Measurements from ENCODE around the gene SYNC. TPM values are rescaled to one million over a fixed set of nuclear protein-coding genes. Genes with fewer than 3 reads are reported as not detected.

SYNC gene
- polyA plus RNA-seq (2013, experiment 1 of 2), result 1.0 TPM
- 0.96 TPM for polyA plus RNA-seq (2013, experiment 2 of 2)

GRCh38 chr1:32702599-32703478, at the start of gene SYNC:
TSS of gene SYNC (minus strand) at chr1:32702770. CDS start at chr1:32702660, 110 bp downstream.
- WGBS, 2 experiments (ENCODE audit: insufficient coverage in 2 of 2), result 3% methylated on average over 38 to 40 of the region's 70 CpGs
- no peak within 1 kb of the TSS for H3K27ac ChIP-seq (ENCODE audit: low read depth, low read length, severe bottlenecking)
- no peaks in the 10 kb centered on the region for H3K36me3 ChIP-seq (ENCODE audit: control insufficient read depth, insufficient read depth, low read length)
- peaks cover 19% of the 10 kb centered on the region for H3K4me1 ChIP-seq (ENCODE audit: control insufficient read depth, insufficient read depth, low read length, poor library complexity, severe bottlenecking)
- peak within 1 kb of the TSS; percentile 47 for H3K4me3 ChIP-seq (ENCODE audit: extremely low read depth, insufficient read depth, low read length, poor library complexity, severe bottlenecking)
- H3K9me3 ChIP-seq (ENCODE audit: control insufficient read depth, low read length), result no peaks in the 10 kb centered on the region

GRCh38 chr1:32749771-32750170, 47.2 kb upstream of the SYNC start:
- Histone ChIP-seq H3K9me3 (ENCODE audit: control insufficient read depth, low read length) (no peaks in the 10 kb centered on the region), H3K27ac (ENCODE audit: low read depth, low read length, severe bottlenecking) (no peak overlapping the region)
- 80 to 90% methylated on average over 2 of the region's 3 CpGs for WGBS, 2 experiments (ENCODE audit: insufficient coverage in 2 of 2)

GRCh38 chr1:32749332-32749731, 46.8 kb upstream of the SYNC start:
- WGBS, 2 experiments (ENCODE audit: insufficient coverage in 2 of 2), result 95 to 96% methylated on average over 2 to 3 of the region's 4 CpGs
- H3K27ac ChIP-seq (ENCODE audit: low read depth, low read length, severe bottlenecking), result no peak overlapping the region
- no peaks in the 10 kb centered on the region for H3K4me1 ChIP-seq (ENCODE audit: control insufficient read depth, insufficient read depth, low read length, poor library complexity, severe bottlenecking)
- H3K9me3 ChIP-seq (ENCODE audit: control insufficient read depth, low read length), result no peaks in the 10 kb centered on the region
- no peak overlapping the region for H3K4me3 ChIP-seq (ENCODE audit: extremely low read depth, insufficient read depth, low read length, poor library complexity, severe bottlenecking)
- no peaks in the 10 kb centered on the region for H3K36me3 ChIP-seq (ENCODE audit: control insufficient read depth, insufficient read depth, low read length)

More at GRCh38 chr1:32749771-32750170, 47.2 kb upstream of the SYNC start:
- Histone ChIP-seq H3K4me1 (ENCODE audit: control insufficient read depth, insufficient read depth, low read length, poor library complexity, severe bottlenecking) (no peaks in the 10 kb centered on the region), H3K4me3 (ENCODE audit: extremely low read depth, insufficient read depth, low read length, poor library complexity, severe bottlenecking) (no peak overlapping the region), H3K36me3 (ENCODE audit: control insufficient read depth, insufficient read depth, low read length) (no peaks in the 10 kb centered on the region)

GRCh38 chr1:32748926-32749325, 46.4 kb upstream of the SYNC start:
- 88 to 91% methylated on average over 7 of the region's 8 CpGs for WGBS, 2 experiments (ENCODE audit: insufficient coverage in 2 of 2)
- H3K4me1 ChIP-seq (ENCODE audit: control insufficient read depth, insufficient read depth, low read length, poor library complexity, severe bottlenecking), result no peaks in the 10 kb centered on the region
- H3K9me3 ChIP-seq (ENCODE audit: control insufficient read depth, low read length), result no peaks in the 10 kb centered on the region

GRCh38 chr1:32748348-32748747, 45.8 kb upstream of the SYNC start:
- WGBS, 2 experiments (ENCODE audit: insufficient coverage in 2 of 2), result 91 to 97% methylated on average over 4 of the region's 4 CpGs
- Histone ChIP-seq H3K4me3 (ENCODE audit: extremely low read depth, insufficient read depth, low read length, poor library complexity, severe bottlenecking) (no peak overlapping the region), H3K27ac (ENCODE audit: low read depth, low read length, severe bottlenecking) (no peak overlapping the region), H3K4me1 (ENCODE audit: control insufficient read depth, insufficient read depth, low read length, poor library complexity, severe bottlenecking) (peaks cover 4% of the 10 kb centered on the region), H3K36me3 (ENCODE audit: control insufficient read depth, insufficient read depth, low read length) (no peaks in the 10 kb centered on the region), H3K9me3 (ENCODE audit: control insufficient read depth, low read length) (no peaks in the 10 kb centered on the region)

More at GRCh38 chr1:32748926-32749325, 46.4 kb upstream of the SYNC start:
- Histone ChIP-seq H3K36me3 (ENCODE audit: control insufficient read depth, insufficient read depth, low read length) (no peaks in the 10 kb centered on the region), H3K4me3 (ENCODE audit: extremely low read depth, insufficient read depth, low read length, poor library complexity, severe bottlenecking) (no peak overlapping the region), H3K27ac (ENCODE audit: low read depth, low read length, severe bottlenecking) (no peak overlapping the region)

- no peaks in the 10 kb centered on the region for H3K9me3 ChIP-seq (ENCODE audit: control insufficient read depth, low read length)
- no peak overlapping the region for H3K4me3 ChIP-seq (ENCODE audit: extremely low read depth, insufficient read depth, low read length, poor library complexity, severe bottlenecking)
- whole genome bisulfite sequencing, 2 experiments (ENCODE audit: insufficient coverage in 2 of 2), result 80 to 94% methylated on average over 1 to 6 of the region's 9 CpGs
- no peaks in the 10 kb centered on the region for H3K36me3 ChIP-seq (ENCODE audit: control insufficient read depth, insufficient read depth, low read length)
- no peak overlapping the region for H3K27ac ChIP-seq (ENCODE audit: low read depth, low read length, severe bottlenecking)
- peaks cover 4% of the 10 kb centered on the region for H3K4me1 ChIP-seq (ENCODE audit: control insufficient read depth, insufficient read depth, low read length, poor library complexity, severe bottlenecking)
These were observed 43.6 kb upstream of the SYNC start for GRCh38 chr1:32746130-32746529.

GRCh38 chr1:32744071-32744425, 41.5 kb upstream of the SYNC start:
- Histone ChIP-seq H3K9me3 (ENCODE audit: control insufficient read depth, low read length) (no peaks in the 10 kb centered on the region), H3K27ac (ENCODE audit: low read depth, low read length, severe bottlenecking) (peak overlapping the region; percentile 23), H3K36me3 (ENCODE audit: control insufficient read depth, insufficient read depth, low read length) (no peaks in the 10 kb centered on the region), H3K4me1 (ENCODE audit: control insufficient read depth, insufficient read depth, low read length, poor library complexity, severe bottlenecking) (peaks cover 4% of the 10 kb centered on the region), H3K4me3 (ENCODE audit: extremely low read depth, insufficient read depth, low read length, poor library complexity, severe bottlenecking) (no peak overlapping the region)

- H3K36me3 ChIP-seq (ENCODE audit: control insufficient read depth, insufficient read depth, low read length), result no peaks in the 10 kb centered on the region
- peak overlapping the region; percentile 1 for H3K4me3 ChIP-seq (ENCODE audit: extremely low read depth, insufficient read depth, low read length, poor library complexity, severe bottlenecking)
- H3K4me1 ChIP-seq (ENCODE audit: control insufficient read depth, insufficient read depth, low read length, poor library complexity, severe bottlenecking), result peaks cover 4% of the 10 kb centered on the region
- WGBS, 2 experiments (ENCODE audit: insufficient coverage in 2 of 2), result 73 to 90% methylated on average over 4 of the region's 6 CpGs
- H3K9me3 ChIP-seq (ENCODE audit: control insufficient read depth, low read length), result no peaks in the 10 kb centered on the region
- H3K27ac ChIP-seq (ENCODE audit: low read depth, low read length, severe bottlenecking), result peak overlapping the region; percentile 23
These were observed 41.0 kb upstream of the SYNC start for GRCh38 chr1:32743380-32744070.

GRCh38 chr1:32742956-32743355, 40.4 kb upstream of the SYNC start:
- peak overlapping the region; percentile 51 for H3K4me3 ChIP-seq (ENCODE audit: extremely low read depth, insufficient read depth, low read length, poor library complexity, severe bottlenecking)
- no peaks in the 10 kb centered on the region for H3K36me3 ChIP-seq (ENCODE audit: control insufficient read depth, insufficient read depth, low read length)
- WGBS, 2 experiments (ENCODE audit: insufficient coverage in 2 of 2), result 72 to 80% methylated on average over 1 to 3 of the region's 4 CpGs
- no peak overlapping the region for H3K27ac ChIP-seq (ENCODE audit: low read depth, low read length, severe bottlenecking)
- H3K4me1 ChIP-seq (ENCODE audit: control insufficient read depth, insufficient read depth, low read length, poor library complexity, severe bottlenecking), result peaks cover 4% of the 10 kb centered on the region
- no peaks in the 10 kb centered on the region for H3K9me3 ChIP-seq (ENCODE audit: control insufficient read depth, low read length)

GRCh38 chr1:32742199-32742947, 39.8 kb upstream of the SYNC start:
- peaks cover 4% of the 10 kb centered on the region for H3K4me1 ChIP-seq (ENCODE audit: control insufficient read depth, insufficient read depth, low read length, poor library complexity, severe bottlenecking)
- no peak overlapping the region for H3K27ac ChIP-seq (ENCODE audit: low read depth, low read length, severe bottlenecking)
- 8 to 9% methylated on average over 21 to 24 of the region's 28 CpGs for WGBS, 2 experiments (ENCODE audit: insufficient coverage in 2 of 2)
- peak overlapping the region; percentile 51 for H3K4me3 ChIP-seq (ENCODE audit: extremely low read depth, insufficient read depth, low read length, poor library complexity, severe bottlenecking)
- H3K36me3 ChIP-seq (ENCODE audit: control insufficient read depth, insufficient read depth, low read length), result no peaks in the 10 kb centered on the region
- no peaks in the 10 kb centered on the region for H3K9me3 ChIP-seq (ENCODE audit: control insufficient read depth, low read length)
